Neural cell (in vitro differentiated cells): ENCODE results near the gene MARCHF7.

ENCODE experiments used
- CTCF ChIP-seq: fragments of 450-650 bp; IDR thresholded peaks from 2 replicates; pipeline ENCODE4 v1.5.1; 2014; ENCODE audit warnings: antibody characterized with exemption, mild to moderate bottlenecking, moderate library complexity; ENCODE audit not compliant: poor library complexity, severe bottlenecking
- POLR2AphosphoS5 ChIP-seq: IDR thresholded peaks from 2 replicates; pipeline ENCODE4 v1.6.1; 2012
- REST ChIP-seq: IDR thresholded peaks from 2 replicates; pipeline ENCODE4 v1.6.1; 2012; ENCODE audit warnings: borderline replicate concordance

- TF ChIP-seq REST (no peak), CTCF (no peak), POLR2AphosphoS5 (no peak)
Observed at GRCh38 chr2:159742846-159743245, 30.5 kb downstream of the MARCHF7 start.
